ENCODE results near the gene METTL17.

GRCh38 chr14:20989471-20989786 lies 351 bp upstream of the METTL17 start:
- no peak for TF ChIP-seq CTCF (IDR thresholded peaks at IDR 0.05)
- no peak for TF ChIP-seq POLR2A (IDR thresholded peaks at IDR 0.05)

Data from thyroid gland (tissue), 4 donors.